SU-DHL-6 (cell line): ENCODE measurements around the gene HOXA3.

Source experiments
- H2AFZ ChIP-seq: fragments of 200-600 bp; sonication (generic); 2 replicates; pipeline ENCODE4 v1.6.1; 2014; ENCODE audit warnings: low read depth, mild to moderate bottlenecking, moderate library complexity, mixed read lengths, antibody characterized with exemption, low read length; ENCODE audit not compliant: severe bottlenecking
- H3F3A ChIP-seq: fragments of 200-600 bp; shearing (Covaris generic); 2 replicates; pipeline ENCODE4 v1.6.0; 2016; ENCODE audit warnings: antibody characterized with exemption, mild to moderate bottlenecking; ENCODE audit not compliant: insufficient read depth
- H3K27ac ChIP-seq: fragments of 200-600 bp; sonication (generic); 2 replicates; pipeline ENCODE4 v1.5.1; 2016; ENCODE audit warnings: low read depth, mild to moderate bottlenecking, low read length, moderate library complexity, mixed read lengths
- H3K27me3 ChIP-seq: fragments of 200-600 bp; sonication (generic), shearing (Covaris generic); 2 replicates; pipeline ENCODE4 v1.6.0; 2014; ENCODE audit warnings: mild to moderate bottlenecking, low read length
- H3K36me3 ChIP-seq: fragments of 200-600 bp; sonication (generic); 2 replicates; pipeline ENCODE4 v1.6.1; 2014; ENCODE audit warnings: mild to moderate bottlenecking, low read length, mixed read lengths
- H3K4me2 ChIP-seq: fragments of 300-600, 200-600 bp; shearing (Covaris generic), sonication (generic); 2 replicates; pipeline ENCODE4 v1.6.0; 2014; ENCODE audit warnings: low read length, low read depth, mild to moderate bottlenecking; ENCODE audit not compliant: poor library complexity, severe bottlenecking
- H3K4me3 ChIP-seq: fragments of 200-600 bp; sonication (generic); 2 replicates; pipeline ENCODE4 v1.5.1; 2014; ENCODE audit warnings: antibody characterized with exemption, low read length, mild to moderate bottlenecking, mixed read lengths; ENCODE audit not compliant: insufficient read depth, poor library complexity, severe bottlenecking
- H3K79me2 ChIP-seq: fragments of 200-600 bp; sonication (generic); 2 replicates; pipeline ENCODE4 v1.6.1; 2014; ENCODE audit warnings: mild to moderate bottlenecking, low read length, moderate library complexity; ENCODE audit not compliant: insufficient read depth
- H3K9ac ChIP-seq: fragments of 200-600 bp; sonication (generic); 2 replicates; pipeline ENCODE4 v1.7.0; 2014; ENCODE audit warnings: mild to moderate bottlenecking, low read length
- H3K9me2 ChIP-seq: fragments of 200-600 bp; sonication (generic); replicated peaks from 2 replicates; pipeline ENCODE4 v1.6.1; 2014; ENCODE audit warnings: low read length; ENCODE audit not compliant: insufficient read depth
- H3K9me3 ChIP-seq: fragments of 200-600 bp; sonication (generic); 2 replicates; pipeline ENCODE4 v1.6.1; 2014; ENCODE audit warnings: low read length, mixed read lengths; ENCODE audit not compliant: insufficient read depth
- H4K20me1 ChIP-seq: fragments of 200-600 bp; sonication (generic); 2 replicates; pipeline ENCODE4 v1.6.1; 2014; ENCODE audit warnings: low read depth, mild to moderate bottlenecking, antibody characterized with exemption, low read length, moderate library complexity, mixed read lengths
- CTCF ChIP-seq: fragments of 200-600 bp; sonication (generic); IDR thresholded peaks from one replicate; pipeline ENCODE4 v1.5.1; 2017; ENCODE audit warnings: antibody characterized with exemption, mild to moderate bottlenecking, low read length, moderate library complexity; ENCODE audit not compliant: insufficient read depth, poor library complexity, severe bottlenecking
- EZH2phosphoT487 ChIP-seq: fragments of 200-600 bp; sonication (generic), shearing (Covaris generic); conservative IDR thresholded peaks from 2 replicates; pipeline ENCODE4 v1.6.1; 2018; ENCODE audit warnings: mild to moderate bottlenecking, antibody characterized with exemption, low read length, moderate library complexity, mixed read lengths

The HOXA3 gene

DNA sequence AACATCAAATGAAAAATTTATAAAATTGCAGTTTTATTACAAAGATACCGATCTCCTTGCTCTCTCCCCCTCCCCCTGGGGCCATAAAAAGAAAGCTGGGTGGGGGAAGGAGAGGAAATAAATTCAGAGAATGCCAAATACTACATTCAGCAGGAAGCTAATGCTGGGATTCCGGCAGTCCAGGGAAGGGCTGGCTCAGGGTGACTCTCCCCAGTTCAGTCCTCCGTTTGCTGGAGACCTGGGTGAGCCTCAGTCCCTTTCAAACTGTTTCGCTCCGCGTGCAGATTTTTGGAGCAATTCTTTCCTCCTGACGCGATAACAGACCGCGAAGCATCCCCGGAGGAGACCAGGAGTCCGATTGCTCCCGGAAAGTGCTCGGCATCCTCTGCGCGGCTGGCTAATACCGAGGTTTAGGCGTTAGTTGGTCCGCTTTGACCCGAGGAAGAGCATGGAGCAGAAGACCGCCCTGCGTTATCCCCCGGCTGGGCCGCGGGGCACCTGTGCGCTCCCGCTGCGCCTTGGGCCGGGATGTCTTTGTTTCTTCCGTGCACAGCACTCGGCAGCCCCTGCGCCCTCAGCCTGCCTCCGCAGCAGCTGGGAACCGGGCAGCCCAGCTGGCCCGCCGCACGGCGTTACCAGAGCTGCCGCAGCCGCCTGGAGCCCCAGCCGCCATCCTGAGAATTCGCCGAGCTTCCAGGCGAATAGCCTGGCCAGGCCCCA is 46.0 kb downstream of the HOXA3 start:
- no peak overlapping the region for H3K27ac ChIP-seq
- TF ChIP-seq CTCF (no peak), EZH2phosphoT487 (no peak)
- no peaks in the 10 kb centered on the region for H3F3A ChIP-seq
- no peak overlapping the region for H3K9ac ChIP-seq
- H3K4me3 ChIP-seq, result no peak overlapping the region
- H3K27me3 ChIP-seq, result no peaks in the 10 kb centered on the region
- H3K9me2 ChIP-seq, result no peaks in the 10 kb centered on the region
- H2AFZ ChIP-seq, result no peak overlapping the region
- H3K79me2 ChIP-seq, result no peaks in the 10 kb centered on the region
- no peaks in the 10 kb centered on the region for H4K20me1 ChIP-seq
- no peak overlapping the region for H3K4me2 ChIP-seq
- no peaks in the 10 kb centered on the region for H3K36me3 ChIP-seq
- H3K9me3 ChIP-seq, result no peaks in the 10 kb centered on the region

GRCh38 chr7:27105301-27106031 is 46.9 kb downstream of the HOXA3 start:
- Histone ChIP-seq H4K20me1 (no peaks in the 10 kb centered on the region), H3K27me3 (no peaks in the 10 kb centered on the region), H3K27ac (no peak overlapping the region), H3K36me3 (no peaks in the 10 kb centered on the region), H3K4me2 (no peak overlapping the region), H3K9me3 (no peaks in the 10 kb centered on the region), H3K4me3 (no peak overlapping the region), H3K9ac (no peak overlapping the region), H3K79me2 (no peaks in the 10 kb centered on the region), H3F3A (no peaks in the 10 kb centered on the region; the same call in 1 of the 2 replicates), H3K9me2 (no peaks in the 10 kb centered on the region), H2AFZ (no peak overlapping the region)
- TF ChIP-seq EZH2phosphoT487, result no peak
- no peak for TF ChIP-seq CTCF

DNA sequence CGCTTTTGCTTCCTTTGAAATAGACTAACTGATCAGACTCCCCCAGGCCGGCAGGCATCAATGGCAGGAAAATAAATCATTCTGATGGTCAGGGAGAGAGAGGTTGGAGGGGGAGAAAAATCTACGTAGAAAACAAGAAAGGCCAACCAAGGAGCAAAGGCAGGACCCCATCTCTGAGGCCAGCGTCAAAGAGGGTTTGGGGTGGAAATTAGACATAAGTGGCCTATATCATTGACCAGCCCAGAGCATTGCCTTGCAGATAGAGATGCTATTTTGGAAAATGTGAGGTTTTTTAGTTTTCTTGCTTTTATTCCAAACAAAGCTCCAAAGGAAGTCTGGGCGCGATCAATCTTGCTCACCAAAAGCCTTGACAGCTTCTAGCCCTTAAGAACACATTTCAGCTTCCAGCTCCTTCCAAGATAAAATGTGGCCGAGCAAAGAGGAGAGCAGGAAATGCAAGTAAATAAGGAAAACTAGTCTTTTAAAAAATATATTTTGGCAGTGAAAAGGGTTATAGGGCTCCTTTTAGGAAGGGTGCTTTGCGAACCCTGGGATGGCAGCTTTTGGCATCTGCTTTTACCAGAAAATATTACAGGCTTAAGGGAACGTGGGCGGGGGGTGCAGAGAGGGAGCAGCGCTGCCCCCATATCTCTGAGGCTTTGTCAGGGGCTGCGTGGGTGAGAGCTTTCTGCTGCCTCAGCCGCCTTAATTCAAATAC is 47.9 kb downstream of the HOXA3 start:
- H3K27ac ChIP-seq, result no peak overlapping the region
- no peaks in the 10 kb centered on the region for H3K9me3 ChIP-seq
- no peaks in the 10 kb centered on the region for H4K20me1 ChIP-seq
- H3K9ac ChIP-seq, result no peak overlapping the region
- H3K4me3 ChIP-seq, result no peak overlapping the region
- H3K27me3 ChIP-seq, result no peaks in the 10 kb centered on the region
- H3K36me3 ChIP-seq, result no peaks in the 10 kb centered on the region
- H3K79me2 ChIP-seq, result no peaks in the 10 kb centered on the region
- H3K9me2 ChIP-seq, result no peaks in the 10 kb centered on the region
- TF ChIP-seq CTCF, result no peak
- no peak for TF ChIP-seq EZH2phosphoT487
- H3K4me2 ChIP-seq, result no peak overlapping the region
- H3F3A ChIP-seq, result peaks cover 10% of the 10 kb centered on the region; the same call in 1 of the 2 replicates
- H2AFZ ChIP-seq, result no peak overlapping the region
